ENCODE measurements around the gene MPHOSPH8. TPM values are rescaled to one million over a fixed set of nuclear protein-coding genes. Genes with fewer than 3 reads are reported as not detected.

Gene MPHOSPH8
- 29.4 TPM for total RNA-seq
- long read RNA-seq, full-length matches to known transcripts = 24 of 45 reads
- long read RNA-seq, partial matches to known transcripts = 12 of 45 reads
- long read RNA-seq, other reads (novel, unspliced or antisense) = 9 of 45 reads

- Histone ChIP-seq H3K4me3 (peak within 1 kb of the TSS; percentile 87), H3K27me3 (ENCODE audit: low read depth) (no peaks in the 10 kb centered on the region), H3K27ac (replicated peaks) (peak within 1 kb of the TSS; percentile 94), H3K9me3 (replicated peaks) (no peaks in the 10 kb centered on the region), H3K36me3 (no peaks in the 10 kb centered on the region), H3K4me1 (peaks cover 56% of the 10 kb centered on the region)
- no peak for TF ChIP-seq CTCF (IDR thresholded peaks at IDR 0.05; ENCODE audit: borderline replicate concordance)
- intact Hi-C loops (cut with micrococcal nuclease) = no loop called here
- DNase-seq = peak; percentile 95
Observed at GRCh38 chr13:19633479-19634255, at the start of gene MPHOSPH8. TSS of gene MPHOSPH8 (plus strand) at chr13:19633659. CDS start at chr13:19633749, 90 bp downstream.

- Histone ChIP-seq H3K4me3 (peak overlapping the region; percentile 35), H3K27me3 (ENCODE audit: low read depth) (peaks cover 4% of the 10 kb centered on the region), H3K4me1 (no peaks in the 10 kb centered on the region), H3K27ac (replicated peaks) (no peak overlapping the region), H3K36me3 (no peaks in the 10 kb centered on the region), H3K9me3 (replicated peaks) (peaks cover 8% of the 10 kb centered on the region)
- TF ChIP-seq CTCF (IDR thresholded peaks at IDR 0.05; ENCODE audit: borderline replicate concordance) = no peak
- DNase-seq = no peak
- intact Hi-C loops (cut with micrococcal nuclease) = no loop called here
Observed at GRCh38 chr13:19586904-19587634, 46.4 kb upstream of the MPHOSPH8 start.

- Histone ChIP-seq H3K36me3 (no peaks in the 10 kb centered on the region), H3K27ac (replicated peaks) (no peak overlapping the region), H3K27me3 (ENCODE audit: low read depth) (peaks cover 4% of the 10 kb centered on the region), H3K4me3 (no peak overlapping the region), H3K9me3 (replicated peaks) (peaks cover 8% of the 10 kb centered on the region), H3K4me1 (no peaks in the 10 kb centered on the region)
- intact Hi-C loops (cut with micrococcal nuclease) = no loop called here
- DNase-seq = no peak
- TF ChIP-seq CTCF (IDR thresholded peaks at IDR 0.05; ENCODE audit: borderline replicate concordance) = peak; percentile 62
Observed at GRCh38 chr13:19587635-19588300, 45.7 kb upstream of the MPHOSPH8 start.

- H3K27me3 ChIP-seq (ENCODE audit: low read depth) = peaks cover 4% of the 10 kb centered on the region
- intact Hi-C loops (cut with micrococcal nuclease) = no loop called here
- H3K9me3 ChIP-seq (replicated peaks) = no peaks in the 10 kb centered on the region
- no peaks in the 10 kb centered on the region for H3K4me1 ChIP-seq
- no peak for TF ChIP-seq CTCF (IDR thresholded peaks at IDR 0.05; ENCODE audit: borderline replicate concordance)
- H3K36me3 ChIP-seq = no peaks in the 10 kb centered on the region
- H3K27ac ChIP-seq (replicated peaks) = no peak overlapping the region
- no peak overlapping the region for H3K4me3 ChIP-seq
- no peak for DNase-seq
Observed at GRCh38 chr13:19589312-19589711, 44.1 kb upstream of the MPHOSPH8 start.

- no peak for TF ChIP-seq CTCF (IDR thresholded peaks at IDR 0.05; ENCODE audit: borderline replicate concordance)
- intact Hi-C loops (cut with micrococcal nuclease) = no loop called here
- H3K4me3 ChIP-seq = no peak overlapping the region
Observed at GRCh38 chr13:19590423-19590822, 43.0 kb upstream of the MPHOSPH8 start.

More at GRCh38 chr13:19590423-19590822, 43.0 kb upstream of the MPHOSPH8 start:
- Histone ChIP-seq H3K36me3 (no peaks in the 10 kb centered on the region), H3K4me1 (no peaks in the 10 kb centered on the region), H3K27ac (replicated peaks) (no peak overlapping the region), H3K9me3 (replicated peaks) (no peaks in the 10 kb centered on the region), H3K27me3 (ENCODE audit: low read depth) (peaks cover 2% of the 10 kb centered on the region)
- no peak for DNase-seq

Measured in left ventricle myocardium inferior (tissue), 1 donor.